ENCODE measurements around the gene CPNE8.

The CPNE8 gene

GRCh38 chr12:38713294-38713693 is 192.1 kb downstream of the CPNE8 start:
- no peak for DNase-seq

- DNase-seq: peak; percentile 8
Observed at GRCh38 chr12:38711054-38711453, 194.3 kb downstream of the CPNE8 start.

GRCh38 chr12:38708466-38708865 is 196.9 kb downstream of the CPNE8 start:
- DNase-seq: no peak

- DNase-seq: no peak
Observed at GRCh38 chr12:38707648-38708047, 197.7 kb downstream of the CPNE8 start.

- no peak for DNase-seq
Observed at GRCh38 chr12:38697289-38697688, 208.1 kb downstream of the CPNE8 start.

GRCh38 chr12:38695057-38695456 is 210.3 kb downstream of the CPNE8 start:
- DNase-seq: no peak

- DNase-seq: no peak
Observed at GRCh38 chr12:38691164-38691563, 214.2 kb downstream of the CPNE8 start.

- no peak for DNase-seq
Observed at GRCh38 chr12:38690646-38691045, 214.7 kb downstream of the CPNE8 start.

GRCh38 chr12:38689704-38690103 is 215.7 kb downstream of the CPNE8 start:
- no peak for DNase-seq

GRCh38 chr12:38689195-38689594 is 216.2 kb downstream of the CPNE8 start:
- no peak for DNase-seq

GRCh38 chr12:38682521-38682920 is 222.9 kb downstream of the CPNE8 start:
- no peak for DNase-seq

GRCh38 chr12:38669530-38669929 is 235.9 kb downstream of the CPNE8 start:
- no peak for DNase-seq

- DNase-seq: no peak
Observed at GRCh38 chr12:38669081-38669480, 236.3 kb downstream of the CPNE8 start.

GRCh38 chr12:38666425-38666824 is 239.0 kb downstream of the CPNE8 start:
- DNase-seq: no peak

GRCh38 chr12:38664661-38665269 is 240.6 kb downstream of the CPNE8 start:
- no peak for DNase-seq

- peak; percentile 17 for DNase-seq
Observed at GRCh38 chr12:38662829-38663228, 242.6 kb downstream of the CPNE8 start.

GRCh38 chr12:38653650-38654049 is 251.7 kb downstream of the CPNE8 start:
- DNase-seq: no peak

- no peak for DNase-seq
Observed at GRCh38 chr12:38648813-38649212, 256.6 kb downstream of the CPNE8 start.

- DNase-seq: no peak
Observed at GRCh38 chr12:38646146-38646545, 259.2 kb downstream of the CPNE8 start.

- DNase-seq: no peak
Observed at GRCh38 chr12:38639625-38640024, 265.8 kb downstream of the CPNE8 start.

- DNase-seq: no peak
Observed at GRCh38 chr12:38638401-38638800, 267.0 kb downstream of the CPNE8 start.

GRCh38 chr12:38633511-38633910 is 271.9 kb downstream of the CPNE8 start:
- no peak for DNase-seq

- DNase-seq: no peak
Observed at GRCh38 chr12:38629064-38629463, 276.3 kb downstream of the CPNE8 start.

GRCh38 chr12:38628288-38628687 is 277.1 kb downstream of the CPNE8 start:
- no peak for DNase-seq

- no peak for DNase-seq
Observed at GRCh38 chr12:38625306-38625705, 280.1 kb downstream of the CPNE8 start.

GRCh38 chr12:38614171-38614570 is 291.2 kb downstream of the CPNE8 start:
- no peak for DNase-seq
